Activated CD4-positive, alpha-beta T cell treated with anti-CD3 and anti-CD28 coated beads, Interleukin-2, amount 50 U/mL, for 16 hours (primary cell): ENCODE measurements around the gene CWF19L1.
"Not testable (repeated sequence)": the region's sequence is repeated elsewhere in the genome, so short reads cannot be mapped to it uniquely, and the experiment has no call there.

ENCODE experiments used
- DNase-seq: peaks from one replicate; pipeline ENCODE4 v3.0.0-alpha.2; 2020

Gene CWF19L1

DNA sequence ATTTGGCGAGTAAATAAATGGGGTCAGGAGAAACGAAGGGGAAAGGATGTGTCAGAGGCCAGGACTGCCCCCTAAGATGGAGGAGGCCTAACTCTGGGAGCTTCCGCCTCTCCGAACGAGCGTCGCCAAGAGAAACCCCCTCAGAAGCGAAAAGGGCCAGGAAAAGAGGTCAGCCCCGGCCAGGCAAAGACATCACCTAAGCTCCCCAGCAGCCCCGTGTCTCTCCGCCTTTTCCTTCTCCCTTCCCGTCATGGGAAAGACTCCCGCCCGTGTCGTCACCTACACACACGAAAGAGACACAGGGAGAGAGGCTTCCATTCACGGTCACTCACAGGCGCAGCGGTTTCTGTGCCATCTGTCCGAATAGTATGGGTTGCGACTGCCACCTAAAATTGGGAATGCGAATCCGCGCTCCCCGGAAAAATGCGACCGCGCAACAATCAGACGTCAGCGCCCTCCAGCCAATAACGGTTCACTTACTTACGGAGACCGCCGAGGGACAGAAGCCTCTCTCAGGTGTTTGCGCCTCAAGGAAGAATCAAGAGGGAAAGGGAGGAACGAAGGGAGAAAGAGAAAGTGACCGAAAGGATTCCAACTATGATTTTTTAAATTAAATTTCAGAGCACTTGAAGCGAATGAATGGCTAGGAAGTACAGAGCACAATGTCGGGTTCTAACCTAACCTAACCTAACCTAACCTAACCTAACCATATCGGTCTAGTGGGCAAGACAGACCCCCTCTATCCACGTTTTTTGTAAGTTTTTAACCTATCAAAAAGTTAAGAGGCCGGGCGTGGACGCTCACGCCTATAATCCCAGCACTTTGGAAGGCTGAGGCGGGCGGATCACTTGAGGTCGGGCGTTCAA is at the start of gene CWF19L1:
CWF19L1 (minus strand) TSS at position 400 of the 866 bp plus-strand sequence; CDS start at position 355, 45 bp downstream.
- DNase-seq = peak; percentile 85

- DNase-seq = no peak
These were observed 48.2 kb upstream of the CWF19L1 start for GRCh38 chr10:100315615-100316014.

DNA sequence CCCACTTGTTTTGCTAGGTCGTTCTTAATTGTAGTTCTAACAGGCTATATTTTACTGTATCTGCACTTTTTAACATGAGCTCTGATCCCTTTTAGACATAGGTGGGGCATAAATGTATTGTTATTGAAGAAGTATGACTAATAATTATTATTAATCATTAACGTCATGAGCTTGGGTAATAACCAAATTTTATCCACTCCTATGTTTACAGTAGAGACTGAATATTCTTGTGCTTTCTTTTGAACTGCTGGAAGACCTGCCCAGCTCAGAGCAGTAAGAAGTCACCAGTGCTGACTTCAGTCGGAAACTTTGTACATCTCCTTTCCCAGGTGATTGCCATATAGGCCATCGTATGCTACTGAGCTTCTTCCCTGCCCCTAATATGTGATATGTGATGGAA is 43.9 kb upstream of the CWF19L1 start:
- DNase-seq = no peak

DNA sequence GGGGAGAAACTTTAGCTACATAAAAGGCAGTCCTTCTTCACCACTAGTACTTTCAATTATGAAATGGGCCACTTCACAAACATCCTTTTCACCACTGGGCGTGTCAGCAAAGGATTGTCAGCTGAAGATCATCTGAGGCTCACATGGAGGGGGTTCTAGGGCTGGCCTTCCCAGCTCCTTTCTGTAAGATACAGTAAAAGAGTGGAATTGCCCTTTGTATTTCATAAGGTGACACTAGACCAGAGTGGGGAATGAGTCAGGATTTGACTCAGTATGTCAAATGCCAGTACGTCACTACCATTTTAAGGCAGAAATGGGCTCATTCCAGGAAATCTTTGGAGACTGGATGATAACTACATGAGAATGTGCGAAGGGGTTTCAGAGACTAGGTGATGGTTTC is 40.2 kb upstream of the CWF19L1 start:
- no peak for DNase-seq

GRCh38 chr10:100306861-100307260 is 39.4 kb upstream of the CWF19L1 start:
- DNase-seq = no peak

- DNase-seq = no peak
These were observed 37.0 kb upstream of the CWF19L1 start for GRCh38 chr10:100304414-100304813.

DNA sequence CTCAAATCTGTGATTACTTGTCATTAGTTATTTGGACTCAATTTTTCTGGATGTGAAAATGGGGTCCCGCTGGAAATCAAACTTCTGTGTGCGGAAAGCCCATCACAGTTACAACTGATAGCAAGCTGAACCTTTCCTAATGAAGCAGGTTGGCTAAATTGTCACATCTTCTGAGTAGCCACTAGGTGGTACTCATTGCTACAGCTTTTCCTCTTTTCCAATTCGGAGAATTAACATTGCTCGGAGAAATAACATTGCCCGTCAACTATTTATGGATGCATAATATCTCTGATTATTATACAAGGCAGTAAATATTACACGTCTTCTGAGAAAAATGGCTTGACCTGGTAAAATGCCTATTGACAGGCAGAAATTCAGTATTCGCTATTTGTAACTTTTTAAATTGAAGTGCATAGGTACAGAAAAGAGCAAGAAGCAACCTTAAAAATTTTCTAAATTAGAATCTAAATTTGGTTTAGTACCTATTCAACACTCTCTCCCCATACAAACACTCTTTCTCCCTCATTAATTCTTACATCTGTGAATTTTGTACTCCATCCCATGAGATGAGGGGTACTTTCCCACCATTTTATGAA is 36.4 kb upstream of the CWF19L1 start:
- no peak for DNase-seq

DNA sequence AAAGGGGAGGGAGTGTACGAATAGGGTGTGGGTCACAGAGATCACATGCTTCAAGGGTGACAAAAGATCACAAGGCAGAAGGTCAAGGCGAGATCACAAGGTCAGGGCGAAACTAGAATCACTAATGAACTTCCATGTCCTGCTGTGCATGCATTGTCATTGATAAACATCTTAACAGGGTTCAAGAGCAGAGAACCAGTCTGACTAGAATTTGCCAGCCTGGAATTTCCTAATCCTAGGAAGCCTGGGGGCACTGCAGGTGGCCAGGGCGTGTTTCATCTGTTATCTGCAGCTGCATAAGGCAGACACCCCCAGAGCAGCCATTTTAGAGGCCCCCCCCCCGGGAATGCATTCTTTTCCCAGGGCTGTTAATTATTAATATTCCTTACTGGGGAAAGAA is 33.7 kb upstream of the CWF19L1 start:
- DNase-seq = not testable (repeated sequence)

DNA sequence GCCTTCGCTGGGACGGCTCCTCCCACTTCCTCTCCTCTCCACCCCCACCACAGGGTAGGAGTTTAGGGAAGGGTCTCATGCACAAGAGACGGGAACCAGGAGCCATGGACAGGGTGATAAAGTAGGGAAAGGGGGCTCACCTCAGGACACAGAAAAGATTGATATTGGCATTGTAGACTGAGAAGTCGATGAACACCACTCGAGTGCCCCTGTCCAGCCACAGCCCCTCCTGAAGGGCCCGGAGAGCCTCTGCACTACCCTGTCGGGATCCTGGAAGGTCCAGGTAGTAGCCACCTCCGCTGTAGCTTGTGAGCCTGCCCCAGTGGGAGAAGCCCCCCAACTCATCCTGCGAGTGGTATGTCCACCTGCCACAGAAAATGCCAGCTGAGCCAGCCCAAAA is 29.8 kb upstream of the CWF19L1 start:
- no peak for DNase-seq

GRCh38 chr10:100293066-100293465 is 25.6 kb upstream of the CWF19L1 start:
- DNase-seq = no peak

DNA sequence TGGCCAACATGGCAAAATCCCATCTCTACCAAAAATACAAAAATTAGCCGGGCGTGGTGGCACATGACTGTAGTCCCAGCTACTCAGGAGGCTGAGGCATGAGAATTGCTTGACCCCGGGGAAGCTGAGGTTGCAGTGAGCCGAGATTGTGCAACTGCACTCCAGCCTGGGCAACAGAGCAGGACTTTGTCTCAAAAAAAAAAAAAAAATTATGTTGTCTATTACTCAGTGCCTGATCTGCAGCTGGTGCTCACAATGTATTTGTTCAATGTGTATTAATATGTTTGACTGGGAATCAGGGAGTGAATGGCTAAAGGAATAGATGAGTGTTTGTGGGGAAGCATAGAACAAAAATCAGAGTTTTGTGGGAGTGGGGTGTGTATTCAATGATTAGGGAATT is 24.9 kb upstream of the CWF19L1 start:
- not testable (repeated sequence) for DNase-seq

DNA sequence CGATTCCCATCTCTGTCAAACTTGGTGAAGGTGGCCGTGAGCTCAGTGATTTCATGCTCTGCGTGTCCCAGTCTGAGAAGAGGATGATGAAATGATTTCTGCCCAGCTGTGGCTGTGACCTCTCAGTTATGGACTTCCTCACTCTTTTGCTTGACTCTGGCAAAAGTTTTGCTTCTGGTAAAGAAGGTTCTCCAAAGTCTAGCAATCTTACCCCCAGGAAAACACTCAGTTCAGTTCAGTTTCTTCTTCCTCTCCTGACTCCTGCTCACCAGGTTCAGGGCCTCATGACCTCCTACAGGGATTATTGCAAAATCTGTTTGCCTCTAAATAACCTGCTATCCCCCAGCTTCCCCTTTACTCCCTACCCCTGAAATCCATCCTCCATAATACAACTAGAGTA is 23.9 kb upstream of the CWF19L1 start:
- DNase-seq = no peak

- no peak for DNase-seq
These were observed 22.2 kb upstream of the CWF19L1 start for GRCh38 chr10:100289641-100290040.

DNA sequence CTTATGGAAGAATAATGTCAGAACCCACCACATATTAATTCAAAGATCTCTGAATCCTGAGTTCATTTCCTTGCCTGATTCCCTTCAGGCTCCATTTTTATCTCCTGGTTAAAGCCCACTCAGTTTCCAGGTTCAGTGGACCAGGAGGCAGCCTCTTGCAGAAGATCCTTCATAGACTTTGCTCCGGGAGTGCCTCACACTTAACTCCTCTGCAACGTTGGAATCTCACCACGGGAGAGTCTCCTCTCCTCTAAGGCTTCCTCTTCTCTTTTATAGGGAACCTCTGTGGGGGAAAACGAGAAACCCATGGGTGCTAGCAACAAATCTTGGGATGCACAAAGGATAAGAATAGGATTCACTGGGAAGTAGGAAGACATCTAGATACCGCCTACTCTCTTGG is 20.8 kb upstream of the CWF19L1 start:
- DNase-seq = no peak

- DNase-seq = no peak
These were observed 20.3 kb upstream of the CWF19L1 start for GRCh38 chr10:100287756-100288155.

DNA sequence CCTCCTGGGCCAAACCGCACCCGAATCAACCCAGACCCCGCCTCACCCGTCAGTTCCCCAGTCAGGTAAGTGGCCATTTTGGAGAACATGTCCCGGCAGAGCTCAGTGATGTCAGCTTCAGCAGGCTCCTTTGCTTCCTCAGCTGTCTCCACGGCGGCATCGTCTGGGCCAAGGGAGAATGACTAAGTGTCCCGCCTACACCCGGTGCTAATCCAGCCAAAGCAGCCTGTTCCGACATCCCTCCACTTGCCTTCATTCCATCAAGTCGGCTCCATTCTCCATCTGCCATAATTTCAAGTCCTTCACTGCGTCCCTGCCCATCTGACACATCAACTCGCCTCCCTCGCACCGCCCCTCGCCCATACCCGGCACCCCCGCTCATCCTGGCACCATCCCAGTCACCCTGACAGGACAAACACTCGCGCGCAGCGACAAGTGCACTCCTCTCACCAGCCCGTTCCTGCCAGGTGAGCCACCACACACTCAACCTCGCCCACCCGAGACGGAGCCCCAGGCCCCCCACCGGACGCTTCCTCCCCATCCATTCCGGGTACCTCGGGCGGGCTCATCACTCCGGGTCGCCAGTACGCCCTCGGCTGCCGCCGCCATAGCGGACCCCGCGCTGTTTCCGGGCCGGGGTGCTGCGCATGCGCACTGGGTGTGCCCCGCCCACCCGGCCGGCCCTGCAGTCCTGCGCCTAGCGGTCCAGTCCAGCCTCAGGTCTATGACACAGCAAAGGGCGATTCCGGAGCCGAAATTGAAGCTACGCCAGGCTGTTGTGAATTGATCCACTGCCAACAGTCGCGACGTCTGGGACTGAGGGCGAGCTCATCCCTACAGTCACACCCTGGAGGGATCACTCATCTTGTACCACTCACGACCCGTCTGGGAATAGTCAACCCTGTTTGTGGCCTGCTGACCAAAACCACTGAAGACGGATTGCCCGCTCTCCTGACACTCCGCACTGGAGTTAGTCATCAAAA is 18.9 kb upstream of the CWF19L1 start, which contains the start of gene BLOC1S2:
BLOC1S2 (minus strand) TSS at position 630 of the 983 bp plus-strand sequence; CDS start at position 609, 21 bp downstream.
- peak; percentile 91 for DNase-seq

DNA sequence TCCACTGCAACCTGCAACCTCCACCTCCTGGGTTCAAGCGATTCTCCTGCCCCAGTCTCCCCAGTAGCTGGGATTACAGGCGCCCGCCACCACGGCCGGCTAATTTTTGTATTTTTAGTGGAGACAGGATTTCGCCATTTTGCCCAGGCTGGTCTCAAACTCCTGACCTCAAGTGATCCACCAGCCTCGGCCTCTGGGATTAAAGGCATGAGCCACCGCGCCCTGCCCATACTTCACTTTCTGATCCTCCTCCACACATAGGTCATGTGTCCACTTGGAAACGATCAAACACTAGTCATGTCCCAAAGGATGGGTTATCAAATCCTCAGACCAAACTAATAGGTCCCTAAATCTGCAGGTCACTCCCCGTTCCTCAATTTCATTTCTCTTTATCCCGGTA is 17.9 kb upstream of the CWF19L1 start:
- not testable (repeated sequence) for DNase-seq

DNA sequence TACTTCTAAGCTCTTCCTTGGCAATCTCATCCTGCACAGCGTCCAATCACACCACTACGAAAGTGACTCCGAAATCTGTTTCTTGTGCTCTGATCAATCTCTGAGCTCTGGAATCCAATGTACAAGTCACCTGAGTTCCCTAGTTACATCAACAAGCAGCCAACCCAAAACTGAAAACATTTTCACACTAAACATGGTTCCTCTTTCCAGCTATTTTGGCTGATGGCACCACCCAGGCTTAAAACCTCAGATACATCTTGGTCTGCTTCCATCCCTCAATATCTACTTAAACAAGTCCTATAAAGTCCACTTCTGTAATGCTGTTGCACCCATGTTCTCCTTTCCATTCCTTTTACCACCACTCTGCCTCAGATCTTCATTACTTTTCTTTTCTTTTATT is 15.5 kb upstream of the CWF19L1 start:
- no peak for DNase-seq

GRCh38 chr10:100276971-100277370 is 9.5 kb upstream of the CWF19L1 start:
- not testable (repeated sequence) for DNase-seq

DNA sequence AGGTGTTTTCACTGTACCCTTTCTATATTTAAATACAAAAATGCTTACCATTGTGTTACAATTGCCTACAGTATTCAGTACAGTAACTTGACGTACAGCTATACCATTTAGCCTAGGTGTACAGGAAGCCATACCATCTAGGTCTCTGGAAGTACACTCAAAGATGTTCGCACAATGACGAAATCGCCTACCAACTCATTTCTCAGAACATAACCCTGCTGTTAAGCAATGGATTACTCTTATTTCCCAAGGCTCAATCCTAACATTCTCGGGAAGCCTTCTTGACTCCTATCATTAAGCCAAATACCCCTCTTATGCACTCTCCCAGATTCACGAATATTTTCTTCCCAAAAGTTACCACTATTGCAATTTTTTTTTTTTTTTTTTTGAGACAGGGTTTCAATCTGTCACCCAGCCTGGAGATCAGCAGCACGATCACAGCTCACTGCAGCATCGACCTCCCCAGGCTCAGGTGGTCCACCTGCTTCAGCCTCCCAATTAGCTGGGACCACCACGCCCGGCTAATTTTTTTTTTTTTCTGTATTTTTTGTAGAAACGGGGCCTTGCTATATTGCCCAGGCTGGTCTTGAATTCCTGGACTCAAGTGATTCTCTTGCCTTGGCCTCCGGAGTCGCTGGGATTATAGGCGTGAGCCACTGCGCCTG is 1.5 kb downstream of the CWF19L1 start:
- no peak for DNase-seq

DNA sequence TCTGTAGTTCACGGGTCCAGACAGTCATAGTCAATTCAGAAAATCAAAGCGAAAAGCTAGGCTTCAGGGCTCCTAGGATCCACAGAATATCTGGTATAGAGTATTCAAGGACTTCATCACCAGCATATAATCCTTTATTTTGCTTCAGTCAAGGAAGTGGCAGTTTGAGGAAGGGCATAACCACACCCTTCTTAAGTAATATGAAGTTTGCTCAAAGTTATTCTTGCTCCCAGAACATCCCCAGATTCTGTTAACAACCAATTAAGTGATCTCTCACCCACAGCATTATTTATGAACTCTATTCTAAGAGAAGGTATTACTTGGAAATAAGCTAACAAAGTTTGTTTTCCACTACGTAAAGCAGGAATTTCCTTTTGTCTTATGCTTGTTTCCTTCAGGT is 13.2 kb downstream of the CWF19L1 start:
- DNase-seq = no peak

GRCh38 chr10:100253041-100253440 is 14.4 kb downstream of the CWF19L1 start:
- DNase-seq = no peak

DNA sequence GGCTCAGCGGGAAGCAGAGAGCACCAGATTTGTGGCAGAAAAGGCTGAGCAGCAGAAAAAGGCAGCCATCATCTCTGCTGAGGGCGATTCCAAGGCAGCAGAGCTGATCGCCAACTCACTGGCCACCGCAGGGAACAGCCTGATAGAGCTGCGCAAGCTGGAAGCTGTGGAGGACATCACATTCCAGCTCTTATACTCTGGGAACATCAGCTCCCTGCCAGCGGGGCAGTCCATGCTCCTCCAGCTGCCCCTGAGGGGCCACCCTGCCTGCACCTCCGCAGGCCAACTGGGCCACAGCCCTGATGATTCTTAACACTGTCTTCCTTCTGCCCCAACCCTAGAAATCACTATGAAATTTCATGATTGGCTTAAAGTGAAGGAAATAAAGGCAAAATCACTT is 18.6 kb downstream of the CWF19L1 start:
- DNase-seq = no peak
